ENCODE measurements around the gene NCBP1.

The NCBP1 gene

GRCh38 chr9:97598461-97599288 lies 34.9 kb upstream of the NCBP1 start:
- Histone ChIP-seq H3K9ac (ENCODE audit: insufficient read length) (no peak overlapping the region), H3K27ac (no peak overlapping the region), H3K4me3 (no peak overlapping the region), H3K9me3 (ENCODE audit: low read depth, low read length) (no peaks in the 10 kb centered on the region), H3K36me3 (ENCODE audit: insufficient read depth, low read length) (peaks cover 26% of the 10 kb centered on the region; the same call in 1 of the 2 replicates)
- TF ChIP-seq POLR2AphosphoS5 (IDR thresholded peaks at IDR 0.05; ENCODE audit: borderline replicate concordance, low read depth, low read length) (no peak; the same call in 1 of the 2 replicates), EZH2 (IDR thresholded peaks at IDR 0.05) (no peak), FOXP2 (optimal IDR thresholded peaks at IDR 0.05; ENCODE audit: control extremely low read depth, extremely low read length, insufficient read depth) (no peak)
- peak; percentile 39 for DNase-seq (ENCODE audit: low read depth, low spot score)

GRCh38 chr9:97599314-97599846 lies 34.2 kb upstream of the NCBP1 start:
- H3K9me3 ChIP-seq (ENCODE audit: low read depth, low read length) = no peaks in the 10 kb centered on the region
- no peak overlapping the region for H3K27ac ChIP-seq
- H3K4me3 ChIP-seq = no peak overlapping the region
- peaks cover 30% of the 10 kb centered on the region for H3K36me3 ChIP-seq (ENCODE audit: insufficient read depth, low read length)
- DNase-seq (ENCODE audit: low read depth, low spot score) = no peak
- H3K9ac ChIP-seq (ENCODE audit: insufficient read length) = no peak overlapping the region
- TF ChIP-seq POLR2AphosphoS5 (IDR thresholded peaks at IDR 0.05; ENCODE audit: borderline replicate concordance, low read depth, low read length) (no peak), FOXP2 (optimal IDR thresholded peaks at IDR 0.05; ENCODE audit: control extremely low read depth, extremely low read length, insufficient read depth) (no peak), EZH2 (IDR thresholded peaks at IDR 0.05) (no peak)

GRCh38 chr9:97600531-97601227 lies 32.9 kb upstream of the NCBP1 start:
- no peak overlapping the region for H3K4me3 ChIP-seq
- no peak for TF ChIP-seq FOXP2 (optimal IDR thresholded peaks at IDR 0.05; ENCODE audit: control extremely low read depth, extremely low read length, insufficient read depth)
- no peak for TF ChIP-seq EZH2 (IDR thresholded peaks at IDR 0.05)
- TF ChIP-seq POLR2AphosphoS5 (IDR thresholded peaks at IDR 0.05; ENCODE audit: borderline replicate concordance, low read depth, low read length) = no peak
- no peak for DNase-seq (ENCODE audit: low read depth, low spot score)
- no peak overlapping the region for H3K27ac ChIP-seq
- no peak overlapping the region for H3K9ac ChIP-seq (ENCODE audit: insufficient read length)
- peaks cover 42% of the 10 kb centered on the region for H3K36me3 ChIP-seq (ENCODE audit: insufficient read depth, low read length)
- H3K9me3 ChIP-seq (ENCODE audit: low read depth, low read length) = no peaks in the 10 kb centered on the region

- H3K9ac ChIP-seq (ENCODE audit: insufficient read length) = no peak overlapping the region
- no peak for DNase-seq (ENCODE audit: low read depth, low spot score)
- TF ChIP-seq EZH2 (IDR thresholded peaks at IDR 0.05) (no peak), FOXP2 (optimal IDR thresholded peaks at IDR 0.05; ENCODE audit: control extremely low read depth, extremely low read length, insufficient read depth) (no peak), POLR2AphosphoS5 (IDR thresholded peaks at IDR 0.05; ENCODE audit: borderline replicate concordance, low read depth, low read length) (no peak)
- no peak overlapping the region for H3K27ac ChIP-seq
- no peaks in the 10 kb centered on the region for H3K9me3 ChIP-seq (ENCODE audit: low read depth, low read length)
- H3K36me3 ChIP-seq (ENCODE audit: insufficient read depth, low read length) = peaks cover 46% of the 10 kb centered on the region
- no peak overlapping the region for H3K4me3 ChIP-seq
Observed at GRCh38 chr9:97601228-97601898, 32.3 kb upstream of the NCBP1 start.

GRCh38 chr9:97602430-97602829 lies 31.2 kb upstream of the NCBP1 start:
- Histone ChIP-seq H3K9ac (ENCODE audit: insufficient read length) (no peak overlapping the region), H3K9me3 (ENCODE audit: low read depth, low read length) (no peaks in the 10 kb centered on the region), H3K36me3 (ENCODE audit: insufficient read depth, low read length) (peaks cover 46% of the 10 kb centered on the region), H3K27ac (no peak overlapping the region), H3K4me3 (no peak overlapping the region)
- DNase-seq (ENCODE audit: low read depth, low spot score) = no peak
- no peak for TF ChIP-seq FOXP2 (optimal IDR thresholded peaks at IDR 0.05; ENCODE audit: control extremely low read depth, extremely low read length, insufficient read depth)
- no peak for TF ChIP-seq EZH2 (IDR thresholded peaks at IDR 0.05)

GRCh38 chr9:97604901-97605645 lies 28.5 kb upstream of the NCBP1 start:
- Histone ChIP-seq H3K9ac (ENCODE audit: insufficient read length) (no peak overlapping the region), H3K9me3 (ENCODE audit: low read depth, low read length) (no peaks in the 10 kb centered on the region), H3K4me3 (no peak overlapping the region), H3K27ac (no peak overlapping the region), H3K36me3 (ENCODE audit: insufficient read depth, low read length) (peaks cover 46% of the 10 kb centered on the region)
- TF ChIP-seq POLR2AphosphoS5 (IDR thresholded peaks at IDR 0.05; ENCODE audit: borderline replicate concordance, low read depth, low read length) (no peak), EZH2 (IDR thresholded peaks at IDR 0.05) (no peak), FOXP2 (optimal IDR thresholded peaks at IDR 0.05; ENCODE audit: control extremely low read depth, extremely low read length, insufficient read depth) (no peak)
- DNase-seq (ENCODE audit: low read depth, low spot score) = no peak

GRCh38 chr9:97615439-97616072 lies 18.1 kb upstream of the NCBP1 start:
- Histone ChIP-seq H3K9ac (ENCODE audit: insufficient read length) (no peak overlapping the region), H3K36me3 (ENCODE audit: insufficient read depth, low read length) (peaks cover 14% of the 10 kb centered on the region; the same call in 1 of the 2 replicates), H3K4me3 (no peak overlapping the region), H3K27ac (no peak overlapping the region), H3K9me3 (ENCODE audit: low read depth, low read length) (no peaks in the 10 kb centered on the region)
- peak; percentile 26 for DNase-seq (ENCODE audit: low read depth, low spot score)
- no peak for TF ChIP-seq FOXP2 (optimal IDR thresholded peaks at IDR 0.05; ENCODE audit: control extremely low read depth, extremely low read length, insufficient read depth)
- no peak for TF ChIP-seq POLR2AphosphoS5 (IDR thresholded peaks at IDR 0.05; ENCODE audit: borderline replicate concordance, low read depth, low read length)
- TF ChIP-seq EZH2 (IDR thresholded peaks at IDR 0.05) = no peak
